GM21360 (cell line): ENCODE results near the gene PEPD.
"Not testable (repeated sequence)": the region's sequence is repeated elsewhere in the genome, so short reads cannot be mapped to it uniquely, and the experiment has no call there.

Experiments
- ATAC-seq: cut with Tn5 transposase; IDR thresholded peaks from one replicate; pipeline ENCODE4 v1.9.1; 2021; ENCODE audit warnings: mild to moderate bottlenecking, moderate library complexity; ENCODE audit not compliant: unreplicated experiment

PEPD gene

DNA sequence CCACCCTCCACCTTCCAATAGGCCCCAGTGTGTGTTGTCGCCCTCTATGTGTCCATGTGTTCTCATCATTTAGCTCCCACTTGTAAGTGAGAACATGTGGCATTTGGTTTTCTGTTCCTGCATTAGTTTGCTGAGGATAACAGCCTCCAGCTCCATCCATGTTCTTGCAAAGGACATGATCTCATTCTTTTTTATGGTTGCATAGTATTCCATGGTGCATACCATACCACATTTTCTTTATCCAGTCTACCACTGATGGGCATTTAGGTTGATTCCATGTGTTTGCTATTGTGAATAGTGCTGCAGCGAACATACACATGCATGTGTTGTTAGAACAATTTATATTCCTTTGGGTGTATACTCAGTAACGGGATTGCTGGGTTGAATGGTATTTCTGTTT lies 42.0 kb downstream of the PEPD start:
- ATAC-seq = not testable (repeated sequence)

DNA sequence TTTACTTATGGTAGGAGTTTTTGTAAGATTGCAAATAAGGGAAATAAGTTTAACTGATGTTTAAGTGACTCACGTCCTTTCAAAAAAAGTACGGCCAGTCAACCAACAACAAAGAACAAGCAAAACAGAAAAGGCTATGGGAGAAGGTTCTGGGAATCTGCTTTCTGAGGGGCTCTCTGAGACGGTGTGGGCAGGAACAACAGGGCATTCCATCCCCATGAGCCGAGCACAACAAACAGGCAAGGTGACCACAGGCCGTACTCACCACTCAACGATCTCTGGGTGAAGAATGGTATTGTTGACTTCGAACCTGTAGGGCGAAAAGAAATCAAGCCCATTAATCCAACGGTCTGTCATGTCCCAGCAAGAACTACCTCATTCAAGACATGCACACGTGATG lies 43.8 kb downstream of the PEPD start:
- no peak for ATAC-seq

GRCh38 chr19:33476151-33476707 lies 45.4 kb downstream of the PEPD start:
- ATAC-seq = no peak

GRCh38 chr19:33473653-33474305 lies 47.8 kb downstream of the PEPD start:
- no peak for ATAC-seq

DNA sequence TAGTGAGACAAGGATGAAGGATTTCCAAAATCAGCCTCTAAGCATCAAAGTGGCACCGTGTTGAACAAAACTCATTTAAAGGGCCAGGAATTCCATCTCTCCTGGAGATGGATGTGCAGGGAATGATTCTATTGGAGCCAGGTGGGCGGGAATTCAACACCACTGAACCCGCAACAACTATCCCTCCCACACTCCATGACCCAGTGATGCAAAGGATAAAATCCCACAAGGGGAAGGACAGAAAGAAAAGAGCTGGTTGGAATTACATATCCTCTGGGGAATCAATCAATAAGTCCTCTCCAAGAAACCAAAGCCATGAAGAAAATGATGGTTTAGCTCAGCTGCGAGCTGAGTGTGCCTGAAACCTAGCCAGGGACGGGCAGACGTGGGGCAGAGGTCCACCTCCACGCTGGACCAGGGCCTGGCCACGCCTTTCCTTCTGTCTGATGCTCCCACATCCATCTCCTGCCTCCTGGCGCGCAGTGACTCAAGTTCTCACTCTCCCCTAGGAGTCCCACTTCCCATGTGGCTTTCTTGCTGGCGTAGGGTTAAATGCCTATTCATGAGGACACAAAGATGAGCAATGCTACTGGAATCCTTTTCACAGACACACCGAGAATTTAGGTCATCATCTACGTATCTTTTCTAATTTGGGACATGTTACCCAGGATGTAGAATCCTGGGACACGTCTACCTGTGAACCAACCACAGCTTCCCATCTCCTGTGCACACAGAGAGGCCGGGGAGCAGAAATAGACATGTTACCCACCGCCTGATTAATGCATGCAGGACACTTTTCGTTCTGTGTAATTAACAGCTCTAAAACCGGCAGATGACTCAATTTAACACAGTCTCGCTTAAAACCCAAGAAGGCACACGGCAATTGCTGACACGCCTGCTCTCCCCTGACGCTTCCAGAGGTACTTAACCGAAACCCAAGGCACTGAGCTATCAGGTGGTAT lies 48.6 kb downstream of the PEPD start:
- ATAC-seq = no peak

DNA sequence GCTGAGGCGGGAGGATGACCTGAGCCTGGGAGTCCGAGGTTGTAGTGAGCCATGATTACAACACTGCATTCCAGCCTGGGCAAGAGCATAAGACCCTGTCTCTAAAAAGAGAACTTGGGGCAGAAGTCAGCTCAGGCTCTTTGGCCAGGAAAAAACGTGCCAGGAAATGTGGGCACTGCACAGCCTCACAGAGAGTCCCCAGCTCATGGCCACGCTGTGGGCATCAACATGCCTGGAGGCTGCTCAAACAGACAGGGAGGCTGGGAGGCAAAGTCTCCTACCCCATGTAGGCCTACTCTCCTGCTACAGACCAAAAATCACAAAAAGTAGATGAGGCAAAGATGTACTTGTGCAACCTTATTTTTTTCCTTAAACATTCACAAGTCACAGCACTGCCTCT lies 49.4 kb downstream of the PEPD start:
- no peak for ATAC-seq

GRCh38 chr19:33471111-33471996 lies 50.2 kb downstream of the PEPD start:
- ATAC-seq = no peak

DNA sequence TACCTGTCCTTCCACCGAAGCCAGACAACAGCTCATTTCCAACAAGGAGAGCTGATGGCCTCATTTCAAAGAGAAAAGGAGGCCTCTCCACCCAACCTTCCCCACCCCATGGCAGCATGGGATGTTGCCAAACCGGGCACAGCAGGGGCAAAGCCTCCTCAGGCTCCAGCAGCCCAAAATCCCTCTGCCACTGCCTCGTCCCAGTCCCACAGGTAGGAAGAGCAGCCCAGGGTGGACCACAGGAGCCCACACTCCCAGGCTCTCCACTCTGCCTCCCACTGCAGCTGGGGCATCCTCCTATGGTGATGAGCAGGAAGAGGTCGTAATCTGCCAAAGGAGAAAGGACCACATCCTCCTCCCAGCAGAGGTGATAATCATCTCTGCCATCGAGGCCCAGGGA lies 50.9 kb downstream of the PEPD start:
- no peak for ATAC-seq

DNA sequence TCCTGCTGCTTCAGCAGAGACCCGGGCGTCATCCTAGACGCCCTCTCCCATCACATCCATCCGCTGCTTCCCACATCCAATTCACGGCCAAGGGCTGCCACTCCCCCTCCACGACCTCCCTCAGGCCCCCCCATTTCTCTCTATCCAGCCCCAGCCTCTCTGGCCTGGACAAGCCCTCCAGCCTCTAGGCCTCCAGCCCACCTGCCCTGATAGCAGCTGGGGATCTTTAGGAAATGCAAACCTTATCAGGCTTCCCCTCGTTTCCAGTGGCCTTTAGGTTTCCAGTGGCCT lies 51.6 kb downstream of the PEPD start:
- no peak for ATAC-seq

- no peak for ATAC-seq
Measured at GRCh38 chr19:33469171-33470039, 52.2 kb downstream of the PEPD start.

GRCh38 chr19:33468361-33469170 lies 53.0 kb downstream of the PEPD start:
- ATAC-seq = no peak

- no peak for ATAC-seq
Measured at GRCh38 chr19:33467851-33468250, 53.7 kb downstream of the PEPD start.

DNA sequence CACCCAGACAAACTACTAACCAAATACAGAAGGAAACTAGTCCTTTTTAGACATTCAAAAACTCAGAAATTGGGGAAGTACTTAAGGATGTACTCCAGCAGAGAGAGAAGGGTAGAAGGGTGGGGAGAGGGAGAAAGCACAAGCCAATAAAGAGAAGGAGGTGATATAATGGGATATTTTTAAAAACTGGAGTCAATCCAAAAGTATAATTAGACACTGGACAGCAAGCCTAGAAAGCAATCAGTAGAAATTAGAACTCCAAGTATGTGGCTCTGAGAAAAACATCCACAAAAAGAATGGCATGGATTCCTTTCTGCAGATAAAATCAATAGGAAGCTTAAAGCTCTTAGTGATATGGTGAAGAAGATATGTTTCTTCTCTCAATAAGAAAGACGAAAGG lies 55.8 kb downstream of the PEPD start:
- no peak for ATAC-seq

- ATAC-seq = no peak
Measured at GRCh38 chr19:33465371-33465770, 56.2 kb downstream of the PEPD start.

- no peak for ATAC-seq
Measured at GRCh38 chr19:33464733-33465115, 56.9 kb downstream of the PEPD start.

- no peak for ATAC-seq
Measured at GRCh38 chr19:33464010-33464732, 57.4 kb downstream of the PEPD start.

DNA sequence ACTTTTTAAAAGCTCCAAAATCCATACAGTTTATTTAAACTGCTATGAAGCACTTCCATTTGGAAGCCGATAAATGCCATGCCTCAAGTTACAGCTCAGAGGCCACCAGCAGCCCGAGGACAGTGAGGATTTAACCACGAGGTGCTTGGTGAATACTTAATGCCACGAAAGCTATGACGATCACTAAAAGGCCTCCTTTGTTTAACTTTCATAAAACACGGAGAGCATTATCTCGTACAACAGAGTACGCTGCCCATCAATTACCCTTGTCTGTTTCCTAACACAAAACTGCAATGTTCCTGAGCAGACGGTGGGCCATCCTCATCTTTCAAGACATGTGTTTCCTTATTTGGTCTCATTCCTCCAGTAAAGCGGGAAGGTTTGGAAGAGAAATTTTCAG lies 58.4 kb downstream of the PEPD start:
- no peak for ATAC-seq

GRCh38 chr19:33462112-33462791 lies 59.3 kb downstream of the PEPD start:
- ATAC-seq = no peak
